Tibial nerve (tissue), 4 donors: ENCODE results near the gene PARP8.

Experiments
- EP300 ChIP-seq, 2 donors: sonication (generic); formaldehyde crosslinking; IDR thresholded peaks; one replicate each; pipeline ENCODE4 v1.6.1; 2017; ENCODE audit warnings: antibody characterized with exemption in 2 of 2, mild to moderate bottlenecking in 1 of 2
- TF ChIP-seq, protein P1 (sequence below), 5 experiments: fragments of 200-600 bp in 3 of 5; fragments of 450-650 bp in 2 of 5; sonication (generic) in 3 of 5; IDR thresholded peaks; one replicate each; pipeline ENCODE4 v1.5.1; 2016 to 2019; ENCODE audit warnings: antibody characterized with exemption in 5 of 5, mild to moderate bottlenecking in 3 of 5, moderate library complexity in 2 of 5

DNA sequence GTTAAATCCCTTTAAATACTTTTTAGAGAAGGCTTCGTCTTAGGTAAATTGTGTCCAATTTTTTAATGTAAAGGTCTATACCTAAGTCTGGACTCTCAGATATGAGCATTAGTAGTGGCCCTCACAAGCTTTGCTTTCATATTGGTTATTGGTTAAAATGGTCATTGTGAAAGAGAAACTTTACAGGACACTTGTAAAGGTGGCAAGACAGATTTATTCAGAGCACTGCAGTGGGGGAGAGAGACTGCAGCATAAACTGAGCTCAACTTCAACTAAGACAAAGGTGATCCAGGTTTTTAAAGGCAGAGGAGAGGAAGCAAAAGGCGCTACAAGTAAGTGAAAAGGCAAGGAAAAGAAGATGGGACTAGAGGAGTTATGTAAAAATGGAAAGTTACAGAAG lies 157.7 kb downstream of the PARP8 start:
- TF ChIP-seq, protein P1, sequence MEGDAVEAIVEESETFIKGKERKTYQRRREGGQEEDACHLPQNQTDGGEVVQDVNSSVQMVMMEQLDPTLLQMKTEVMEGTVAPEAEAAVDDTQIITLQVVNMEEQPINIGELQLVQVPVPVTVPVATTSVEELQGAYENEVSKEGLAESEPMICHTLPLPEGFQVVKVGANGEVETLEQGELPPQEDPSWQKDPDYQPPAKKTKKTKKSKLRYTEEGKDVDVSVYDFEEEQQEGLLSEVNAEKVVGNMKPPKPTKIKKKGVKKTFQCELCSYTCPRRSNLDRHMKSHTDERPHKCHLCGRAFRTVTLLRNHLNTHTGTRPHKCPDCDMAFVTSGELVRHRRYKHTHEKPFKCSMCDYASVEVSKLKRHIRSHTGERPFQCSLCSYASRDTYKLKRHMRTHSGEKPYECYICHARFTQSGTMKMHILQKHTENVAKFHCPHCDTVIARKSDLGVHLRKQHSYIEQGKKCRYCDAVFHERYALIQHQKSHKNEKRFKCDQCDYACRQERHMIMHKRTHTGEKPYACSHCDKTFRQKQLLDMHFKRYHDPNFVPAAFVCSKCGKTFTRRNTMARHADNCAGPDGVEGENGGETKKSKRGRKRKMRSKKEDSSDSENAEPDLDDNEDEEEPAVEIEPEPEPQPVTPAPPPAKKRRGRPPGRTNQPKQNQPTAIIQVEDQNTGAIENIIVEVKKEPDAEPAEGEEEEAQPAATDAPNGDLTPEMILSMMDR (IDR thresholded peaks at IDR 0.05) = no peak
- no peak for TF ChIP-seq EP300 (IDR thresholded peaks at IDR 0.05)
